Measurements from ENCODE around the gene PTPRA. TPM values are rescaled to one million over a fixed set of nuclear protein-coding genes. Genes with fewer than 3 reads are reported as not detected.
A peak's percentile ranks its signal among the peaks of the same experiment; 100 is the strongest.

Gene PTPRA
- polyA plus RNA-seq, 1 donor: 52.7 TPM

- Histone ChIP-seq H3K27me3 (ENCODE audit: control insufficient read depth, insufficient read depth, low read length) (no peaks in the 10 kb centered on the region), H3K4me1 (ENCODE audit: control insufficient read depth, insufficient read depth, low read length) (peaks cover 24% of the 10 kb centered on the region), H3K36me3 (ENCODE audit: control insufficient read depth, insufficient read depth, low read length) (peaks cover 8% of the 10 kb centered on the region), H3K27ac (ENCODE audit: low read length) (peak overlapping the region; percentile 8), H3K9me3 (ENCODE audit: control insufficient read depth, low read depth, low read length) (no peaks in the 10 kb centered on the region), H3K4me3 (ENCODE audit: low read length) (no peak overlapping the region)
- WGBS (ENCODE audit: insufficient coverage, low lambda C conversion rate): 48% methylated on average over 2 of the region's 2 CpGs
- peak; percentile 41 to 76 for DNase-seq
Observed at GRCh38 chr20:2919518-2920245, 46.4 kb downstream of the PTPRA start.

- Histone ChIP-seq H3K27ac (ENCODE audit: low read length) (no peak overlapping the region), H3K27me3 (ENCODE audit: control insufficient read depth, insufficient read depth, low read length) (no peaks in the 10 kb centered on the region), H3K36me3 (ENCODE audit: control insufficient read depth, insufficient read depth, low read length) (peaks cover 12% of the 10 kb centered on the region), H3K4me3 (ENCODE audit: low read length) (no peak overlapping the region), H3K9me3 (ENCODE audit: control insufficient read depth, low read depth, low read length) (no peaks in the 10 kb centered on the region), H3K4me1 (ENCODE audit: control insufficient read depth, insufficient read depth, low read length) (peaks cover 24% of the 10 kb centered on the region)
- WGBS (ENCODE audit: insufficient coverage, low lambda C conversion rate): 83% methylated on average over 1 of the region's 1 CpG
- no peak for DNase-seq
Observed at GRCh38 chr20:2920473-2920872, 47.2 kb downstream of the PTPRA start.

GRCh38 chr20:2921506-2921905 is 48.2 kb downstream of the PTPRA start:
- Histone ChIP-seq H3K36me3 (ENCODE audit: control insufficient read depth, insufficient read depth, low read length) (peaks cover 12% of the 10 kb centered on the region), H3K27ac (ENCODE audit: low read length) (no peak overlapping the region), H3K9me3 (ENCODE audit: control insufficient read depth, low read depth, low read length) (no peaks in the 10 kb centered on the region), H3K4me1 (ENCODE audit: control insufficient read depth, insufficient read depth, low read length) (peaks cover 24% of the 10 kb centered on the region), H3K27me3 (ENCODE audit: control insufficient read depth, insufficient read depth, low read length) (no peaks in the 10 kb centered on the region), H3K4me3 (ENCODE audit: low read length) (no peak overlapping the region)
- 100% methylated on average over 2 of the region's 4 CpGs for WGBS (ENCODE audit: insufficient coverage, low lambda C conversion rate)
- no peak for DNase-seq

DNA sequence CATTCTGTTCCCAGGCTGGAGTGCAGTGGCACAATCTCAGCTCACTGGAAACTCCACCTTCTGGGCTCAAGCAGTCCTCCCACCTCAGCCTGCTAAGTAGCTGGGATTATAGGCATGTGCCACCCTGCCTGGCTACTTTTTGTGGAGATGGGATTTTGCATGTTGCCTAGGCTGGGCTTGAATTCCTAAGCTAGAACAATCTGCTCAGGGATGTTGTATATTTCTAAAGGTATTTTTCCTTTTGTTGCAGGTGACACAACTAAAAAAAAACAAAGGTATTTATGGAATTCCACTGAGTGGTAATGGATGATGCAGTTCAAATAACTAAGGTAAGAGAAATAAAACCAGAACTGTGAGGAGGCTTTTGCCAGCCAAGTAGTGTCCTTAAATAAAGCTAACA is 49.7 kb downstream of the PTPRA start:
- no peaks in the 10 kb centered on the region for H3K9me3 ChIP-seq (ENCODE audit: control insufficient read depth, low read depth, low read length)
- H3K4me1 ChIP-seq (ENCODE audit: control insufficient read depth, insufficient read depth, low read length): peaks cover 23% of the 10 kb centered on the region
- H3K4me3 ChIP-seq (ENCODE audit: low read length): no peak overlapping the region
- no peak for DNase-seq
- no peaks in the 10 kb centered on the region for H3K27me3 ChIP-seq (ENCODE audit: control insufficient read depth, insufficient read depth, low read length)
- peaks cover 12% of the 10 kb centered on the region for H3K36me3 ChIP-seq (ENCODE audit: control insufficient read depth, insufficient read depth, low read length)
- H3K27ac ChIP-seq (ENCODE audit: low read length): no peak overlapping the region

- no peak overlapping the region for H3K4me3 ChIP-seq (ENCODE audit: low read length)
- no peaks in the 10 kb centered on the region for H3K27me3 ChIP-seq (ENCODE audit: control insufficient read depth, insufficient read depth, low read length)
- WGBS (ENCODE audit: insufficient coverage, low lambda C conversion rate): 40% methylated on average over 1 of the region's 1 CpG
- H3K4me1 ChIP-seq (ENCODE audit: control insufficient read depth, insufficient read depth, low read length): no peaks in the 10 kb centered on the region
- no peaks in the 10 kb centered on the region for H3K36me3 ChIP-seq (ENCODE audit: control insufficient read depth, insufficient read depth, low read length)
- no peak overlapping the region for H3K27ac ChIP-seq (ENCODE audit: low read length)
- no peak for DNase-seq
- no peaks in the 10 kb centered on the region for H3K9me3 ChIP-seq (ENCODE audit: control insufficient read depth, low read depth, low read length)
Observed at GRCh38 chr20:2930538-2930937, 57.3 kb downstream of the PTPRA start.

- Histone ChIP-seq H3K4me3 (ENCODE audit: low read length) (no peak overlapping the region), H3K9me3 (ENCODE audit: control insufficient read depth, low read depth, low read length) (no peaks in the 10 kb centered on the region), H3K36me3 (ENCODE audit: control insufficient read depth, insufficient read depth, low read length) (no peaks in the 10 kb centered on the region), H3K27me3 (ENCODE audit: control insufficient read depth, insufficient read depth, low read length) (no peaks in the 10 kb centered on the region), H3K27ac (ENCODE audit: low read length) (no peak overlapping the region), H3K4me1 (ENCODE audit: control insufficient read depth, insufficient read depth, low read length) (no peaks in the 10 kb centered on the region)
- no peak for DNase-seq
Observed at GRCh38 chr20:2932498-2932897, 59.2 kb downstream of the PTPRA start.

GRCh38 chr20:2937902-2938301 is 64.6 kb downstream of the PTPRA start:
- no peaks in the 10 kb centered on the region for H3K27me3 ChIP-seq (ENCODE audit: control insufficient read depth, insufficient read depth, low read length)
- H3K4me1 ChIP-seq (ENCODE audit: control insufficient read depth, insufficient read depth, low read length): no peaks in the 10 kb centered on the region
- H3K27ac ChIP-seq (ENCODE audit: low read length): no peak overlapping the region
- no peak for DNase-seq
- H3K9me3 ChIP-seq (ENCODE audit: control insufficient read depth, low read depth, low read length): no peaks in the 10 kb centered on the region
- 100% methylated on average over 1 of the region's 5 CpGs for WGBS (ENCODE audit: insufficient coverage, low lambda C conversion rate)
- H3K36me3 ChIP-seq (ENCODE audit: control insufficient read depth, insufficient read depth, low read length): no peaks in the 10 kb centered on the region
- no peak overlapping the region for H3K4me3 ChIP-seq (ENCODE audit: low read length)

DNA sequence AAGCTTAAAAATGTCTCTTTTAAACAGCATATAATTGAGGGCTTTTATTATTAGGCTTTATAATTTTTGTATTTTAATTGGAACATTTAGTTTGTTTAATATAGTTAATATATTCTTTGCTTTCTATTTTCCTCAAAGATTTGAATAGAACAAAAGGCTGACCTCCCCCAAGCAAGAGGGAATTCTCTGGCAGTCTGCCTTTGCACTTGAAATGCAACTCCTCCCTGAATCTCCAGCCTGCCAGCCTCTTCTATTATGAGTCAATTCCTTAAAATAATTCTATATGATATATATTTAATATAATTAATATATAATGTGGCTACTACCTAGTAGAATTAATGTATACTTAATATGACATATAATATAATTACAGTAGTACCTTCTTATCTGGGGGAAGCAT is 69.2 kb downstream of the PTPRA start:
- H3K4me3 ChIP-seq (ENCODE audit: low read length): no peak overlapping the region
- H3K9me3 ChIP-seq (ENCODE audit: control insufficient read depth, low read depth, low read length): no peaks in the 10 kb centered on the region
- DNase-seq: no peak
- H3K4me1 ChIP-seq (ENCODE audit: control insufficient read depth, insufficient read depth, low read length): peaks cover 6% of the 10 kb centered on the region
- H3K36me3 ChIP-seq (ENCODE audit: control insufficient read depth, insufficient read depth, low read length): no peaks in the 10 kb centered on the region
- no peak overlapping the region for H3K27ac ChIP-seq (ENCODE audit: low read length)
- no peaks in the 10 kb centered on the region for H3K27me3 ChIP-seq (ENCODE audit: control insufficient read depth, insufficient read depth, low read length)

DNA sequence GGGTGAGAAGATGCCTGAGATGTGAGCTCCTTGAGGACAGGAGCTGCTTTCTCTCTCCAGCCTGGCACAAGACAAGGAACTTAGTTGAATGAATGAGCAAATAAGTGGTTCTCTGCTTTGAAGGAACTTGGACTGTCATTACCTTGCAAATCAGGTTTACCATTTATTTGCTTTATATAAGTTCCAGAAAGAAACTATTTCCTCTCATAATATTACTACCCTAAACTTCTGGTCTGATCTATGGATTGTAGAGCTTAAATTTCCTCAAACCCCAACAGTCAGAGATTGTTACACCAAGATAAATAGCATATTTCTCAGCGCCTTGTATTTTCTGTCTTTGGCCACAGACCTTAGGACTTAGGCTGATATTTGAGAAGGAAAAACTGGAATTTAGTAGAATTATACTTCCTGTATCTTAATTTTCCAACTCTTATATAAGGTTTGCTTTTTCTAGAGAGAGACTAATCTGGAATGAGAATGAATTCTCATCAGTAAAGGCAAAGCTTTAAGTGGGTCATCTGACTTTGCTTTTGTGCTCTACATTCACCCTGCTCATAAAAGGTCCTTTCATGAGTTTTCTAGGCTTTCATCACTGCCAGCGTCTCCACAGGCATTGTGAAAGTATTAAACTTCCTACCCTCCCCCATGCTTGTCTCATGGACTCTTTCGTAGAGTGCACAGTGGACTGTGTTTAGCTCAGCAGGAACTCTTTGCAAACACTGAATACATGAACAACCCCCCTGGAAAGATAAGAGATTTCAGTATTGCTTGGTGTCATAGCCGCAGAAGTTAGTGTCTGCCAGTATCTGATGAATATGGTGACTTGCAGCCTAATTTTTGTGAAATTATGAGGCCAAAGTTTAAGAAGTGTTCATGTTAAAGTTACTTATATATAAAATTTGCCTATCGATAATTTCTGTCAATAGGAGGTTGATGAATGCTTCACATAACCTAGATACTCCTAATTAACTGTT is 74.0 kb downstream of the PTPRA start:
- H3K9me3 ChIP-seq (ENCODE audit: control insufficient read depth, low read depth, low read length): no peaks in the 10 kb centered on the region
- H3K4me3 ChIP-seq (ENCODE audit: low read length): no peak overlapping the region
- H3K27me3 ChIP-seq (ENCODE audit: control insufficient read depth, insufficient read depth, low read length): no peaks in the 10 kb centered on the region
- H3K27ac ChIP-seq (ENCODE audit: low read length): peak overlapping the region; percentile 74
- DNase-seq: peak; percentile 84 to 93
- WGBS (ENCODE audit: insufficient coverage, low lambda C conversion rate): 34% methylated on average over 3 of the region's 5 CpGs
- peaks cover 3% of the 10 kb centered on the region for H3K36me3 ChIP-seq (ENCODE audit: control insufficient read depth, insufficient read depth, low read length)
- peaks cover 10% of the 10 kb centered on the region for H3K4me1 ChIP-seq (ENCODE audit: control insufficient read depth, insufficient read depth, low read length)

GRCh38 chr20:2948968-2949367 is 75.7 kb downstream of the PTPRA start:
- whole genome bisulfite sequencing (ENCODE audit: insufficient coverage, low lambda C conversion rate): 100% methylated on average over 1 of the region's 1 CpG
- no peak overlapping the region for H3K27ac ChIP-seq (ENCODE audit: low read length)
- no peaks in the 10 kb centered on the region for H3K27me3 ChIP-seq (ENCODE audit: control insufficient read depth, insufficient read depth, low read length)
- no peaks in the 10 kb centered on the region for H3K9me3 ChIP-seq (ENCODE audit: control insufficient read depth, low read depth, low read length)
- H3K36me3 ChIP-seq (ENCODE audit: control insufficient read depth, insufficient read depth, low read length): peaks cover 3% of the 10 kb centered on the region
- peaks cover 10% of the 10 kb centered on the region for H3K4me1 ChIP-seq (ENCODE audit: control insufficient read depth, insufficient read depth, low read length)
- no peak overlapping the region for H3K4me3 ChIP-seq (ENCODE audit: low read length)
- no peak for DNase-seq

Data from large intestine (tissue), 3 donors.